A549 (cell line): ENCODE results near the gene ACTN2. TPM values are rescaled to one million over a fixed set of nuclear protein-coding genes. Genes with fewer than 3 reads are reported as not detected.

Source experiments
- ATAC-seq, 2 experiments: fragments of 200-7000 bp in 1 of 2; fragments of >200 bp in 1 of 2; cut with Nextera tagmentation in 1 of 2; cut with Tn5 transposase in 1 of 2; 3 replicates each; pipeline versions ENCODE4 v1.8.0 to v1.9.1; 2018 to 2020; ENCODE audit warnings: mild to moderate bottlenecking in 1 of 2, moderate library complexity in 1 of 2
- CTCF ChIA-PET: fragments of 300-600 bp; sonication (Branson Sonifier 250); formaldehyde crosslinking; extraction: SDS; loops from one replicate; lab custom pipeline; 2021; ENCODE audit warnings: antibody characterized with exemption, inconsistent platforms; lab: Yijun Ruan, JAX
- POLR2A ChIA-PET: fragments of 350-600 bp; formaldehyde crosslinking; extraction: SDS; loops from one replicate; lab custom pipeline; 2021; ENCODE audit warnings: antibody characterized with exemption, inconsistent platforms; lab: Yijun Ruan, JAX
- DNase-seq, 2 experiments: peaks; one replicate each; pipeline versions ENCODE4 v3.0.0 to v3.0.0-alpha.2; 2011 to 2016; ENCODE audit warnings: low read depth in 1 of 2, low spot score in 1 of 2
- FAIRE-seq: peaks from 2 replicates; lab custom pipeline; 2011; peaks lifted over from hg19 to GRCh38; lab: Jason Lieb, UNC
- H3K27ac ChIP-seq, 2 experiments: fragments of >200 bp; sonication (Bioruptor Twin); formaldehyde crosslinking; 3 replicates each; pipeline ENCODE4 v1.5.1; 2016 to 2017
- H3K4me1 ChIP-seq: fragments of >200 bp; sonication (Bioruptor Twin); formaldehyde crosslinking; 3 replicates; pipeline ENCODE4 v1.6.1; 2016
- H3K4me2 ChIP-seq: fragments of >200 bp; sonication (Bioruptor Twin); formaldehyde crosslinking; 3 replicates; pipeline ENCODE4 v1.6.1; 2016
- H3K4me3 ChIP-seq: fragments of >200 bp; sonication (Bioruptor Twin); formaldehyde crosslinking; 3 replicates; pipeline ENCODE4 v1.5.1; 2016
- H3K9me3 ChIP-seq: fragments of >200 bp; sonication (Bioruptor Twin); formaldehyde crosslinking; 3 replicates; pipeline ENCODE4 v1.6.1; 2016
- ATOH8 ChIP-seq: fragments of 250-450 bp; sonication (Bioruptor Pico); IDR thresholded peaks from 2 replicates; pipeline ENCODE4 v1.5.0; 2020; ENCODE audit warnings: low read depth, mild to moderate bottlenecking, moderate library complexity
- BHLHE40 ChIP-seq: IDR thresholded peaks from 2 replicates; pipeline ENCODE4 v1.6.1; 2012; ENCODE audit warnings: low read depth, low read length, inconsistent platforms
- CHD4 ChIP-seq: fragments of 200-600 bp; sonication (generic); IDR thresholded peaks from 2 replicates; pipeline ENCODE4 v1.6.1; 2016; ENCODE audit warnings: antibody characterized with exemption, mild to moderate bottlenecking, borderline replicate concordance
- EHMT2 ChIP-seq: fragments of 200-600 bp; sonication (generic); IDR thresholded peaks from 2 replicates; pipeline ENCODE4 v1.6.1; 2016; ENCODE audit warnings: antibody characterized with exemption, low read depth, mild to moderate bottlenecking, moderate library complexity
- FOSB ChIP-seq: fragments of 250-450 bp; sonication (Bioruptor Pico); IDR thresholded peaks from 2 replicates; pipeline ENCODE4 v1.5.0; 2020; ENCODE audit warnings: mild to moderate bottlenecking, moderate library complexity
- FOSL2 ChIP-seq, 2 experiments: fragments of 450-650 bp in 1 of 2; fragments of >200 bp in 1 of 2; sonication (Bioruptor Twin) in 1 of 2; formaldehyde crosslinking; IDR thresholded peaks; 2 replicates each; pipeline versions ENCODE4 v1.5.0 to v1.6.1; 2016 to 2020; ENCODE audit warnings: mild to moderate bottlenecking in 1 of 2, moderate library complexity in 1 of 2
- GATA3 ChIP-seq: IDR thresholded peaks from 2 replicates; pipeline ENCODE4 v1.6.1; 2012; ENCODE audit warnings: borderline replicate concordance
- HDAC2 ChIP-seq: fragments of 200-600 bp; sonication (generic); IDR thresholded peaks from 2 replicates; pipeline ENCODE4 v1.6.1; 2016
- HEYL ChIP-seq: fragments of 250-450 bp; sonication (Bioruptor Pico); IDR thresholded peaks from 2 replicates; pipeline ENCODE4 v1.8.0; 2021; ENCODE audit warnings: mild to moderate bottlenecking, moderate library complexity
- HOXA7 ChIP-seq: fragments of 250-450 bp; sonication (Bioruptor Pico); IDR thresholded peaks from 2 replicates; pipeline ENCODE4 v1.5.0; 2020; ENCODE audit warnings: mild to moderate bottlenecking, moderate library complexity
- HOXB5 ChIP-seq: fragments of 250-450 bp; sonication (Bioruptor Pico); IDR thresholded peaks from 2 replicates; pipeline ENCODE4 v1.5.0; 2020; ENCODE audit warnings: mild to moderate bottlenecking, moderate library complexity
- JUN ChIP-seq, 2 experiments: fragments of >200 bp; sonication (Bioruptor Twin); formaldehyde crosslinking; IDR thresholded peaks; 2 replicates in 1 of 2; 3 replicates in 1 of 2; pipeline ENCODE4 v1.6.1; 2016 to 2017
- NFE2L2 ChIP-seq: fragments of 150-350 bp; conservative IDR thresholded peaks from 2 replicates; pipeline ENCODE4 v1.6.1; 2014; ENCODE audit warnings: low read length
- PHF8 ChIP-seq: fragments of 200-600 bp; sonication (generic); IDR thresholded peaks from 2 replicates; pipeline ENCODE4 v1.6.1; 2016; ENCODE audit warnings: low read depth, mild to moderate bottlenecking, antibody characterized with exemption, moderate library complexity, borderline replicate concordance
- REST ChIP-seq: fragments of 200-600 bp; sonication (generic); IDR thresholded peaks from 2 replicates; pipeline ENCODE4 v1.6.1; 2016; ENCODE audit warnings: antibody characterized with exemption, mild to moderate bottlenecking, moderate library complexity
- SREBF2 ChIP-seq: fragments of 450-650 bp; IDR thresholded peaks from 2 replicates; pipeline ENCODE4 v1.6.1; 2014; ENCODE audit warnings: mild to moderate bottlenecking, moderate library complexity
- ZSCAN20 ChIP-seq: fragments of 250-450 bp; sonication (Bioruptor Pico); IDR thresholded peaks from 2 replicates; pipeline ENCODE4 v1.8.0; 2022; ENCODE audit warnings: mild to moderate bottlenecking, moderate library complexity
- WGBS: methylation state at CpG from one replicate; pipeline ENCODE4 v1.1.6; 2017; ENCODE audit errors: missing lambda C conversion rate; 5-methylcytosine and 5-hydroxymethylcytosine counted together
- polyA plus RNA-seq, 4 experiments: library from polyadenylated mRNA; depleted of rRNA in 3 of 4; stranded (reverse); fragments of >200 nt; fragmentation: RNase III in 1 of 4; extraction: RNeasy Plus Mini Kit Qiagen cat#74134 plus additional on column Dnase treatment in 1 of 4; gene quantifications; 2 replicates in 3 of 4; 3 replicates in 1 of 4; pipeline ENCODE4 v1.2.3, GENCODE V29; 2011 to 2017
- TF ChIP-seq, protein P1 (sequence below): fragments of >200 bp; sonication (Bioruptor Twin); formaldehyde crosslinking; IDR thresholded peaks from 3 replicates; pipeline ENCODE4 v1.6.1; 2016

Gene ACTN2
- polyA plus RNA-seq, 2 of the 4 experiments (the other 2 are of a cell fraction): not detected

DNA sequence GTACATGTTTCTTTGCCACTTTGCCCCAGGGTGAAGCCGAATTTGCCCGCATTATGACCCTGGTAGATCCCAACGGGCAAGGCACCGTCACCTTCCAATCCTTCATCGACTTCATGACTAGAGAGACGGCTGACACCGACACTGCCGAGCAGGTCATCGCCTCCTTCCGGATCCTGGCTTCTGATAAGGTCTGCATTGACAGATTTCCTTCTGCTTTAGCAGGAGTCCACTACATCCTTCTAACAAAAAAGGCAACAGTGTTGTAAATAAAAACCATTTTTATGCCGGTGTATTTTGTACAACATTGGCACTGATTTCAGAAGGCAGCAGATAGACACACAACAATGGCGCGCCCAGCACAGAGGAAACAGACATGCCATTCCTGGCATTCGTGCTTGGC is 74.7 kb downstream of the ACTN2 start (continued):
- no peak for TF ChIP-seq ATOH8 (CRISPR knock-in tag)

DNA sequence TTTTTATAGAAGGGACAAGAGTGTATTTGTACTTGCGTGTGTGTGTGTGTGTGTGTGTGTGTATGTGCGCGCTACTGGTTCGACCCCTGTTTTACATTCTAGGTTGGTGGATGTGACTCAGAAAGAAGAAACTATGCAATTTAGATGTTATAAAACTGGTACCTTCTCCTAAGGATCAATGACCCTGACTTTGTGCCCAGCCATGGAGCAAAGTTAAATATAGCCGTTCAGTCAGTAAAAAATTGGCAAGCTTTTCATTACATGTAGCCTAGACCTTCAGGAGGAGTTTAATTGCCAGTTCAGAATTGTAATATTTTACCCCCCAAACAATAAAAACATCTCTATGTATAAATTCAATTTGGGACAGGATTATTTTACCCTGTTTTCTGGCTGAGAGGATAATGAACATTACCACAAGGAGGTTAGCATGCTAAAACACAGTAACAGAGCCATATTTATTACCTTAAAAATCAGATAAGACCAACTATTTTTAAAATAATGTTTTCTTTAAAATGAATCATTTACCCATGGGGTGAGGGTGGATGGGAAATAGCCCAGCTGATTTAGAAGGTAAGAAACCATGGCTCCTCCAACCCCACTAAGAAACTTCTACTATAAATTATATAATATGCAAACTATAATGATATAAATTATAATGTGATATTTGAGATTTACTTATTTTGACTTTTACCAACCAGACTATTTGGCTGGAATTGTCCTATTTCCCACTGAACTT is 75.3 kb downstream of the ACTN2 start:
- Histone ChIP-seq H3K9me3 (no peaks in the 10 kb centered on the region), H3K4me3 (no peak overlapping the region), H3K4me2 (no peak overlapping the region), H3K27ac (no peak overlapping the region), H3K4me1 (no peaks in the 10 kb centered on the region)
- ChIA-PET CTCF (interaction anchor here (1.0 kb wide), 1 partner anchor 8 kb away, joined by 3 read pairs; no protein-coding TSS in a partner anchor), POLR2A (no interaction called here)
- WGBS: 73% methylated on average over 5 of the region's 5 CpGs
- DNase-seq (no peak), FAIRE-seq (no peak), ATAC-seq (no peak)
- TF ChIP-seq JUN (IDR thresholded peaks at IDR 0.05): no peak
- no peak for TF ChIP-seq HOXB5 (CRISPR knock-in tag)
- no peak for TF ChIP-seq CHD4
- TF ChIP-seq REST: no peak
- no peak for TF ChIP-seq HOXA7 (CRISPR knock-in tag)
- TF ChIP-seq, protein P1, sequence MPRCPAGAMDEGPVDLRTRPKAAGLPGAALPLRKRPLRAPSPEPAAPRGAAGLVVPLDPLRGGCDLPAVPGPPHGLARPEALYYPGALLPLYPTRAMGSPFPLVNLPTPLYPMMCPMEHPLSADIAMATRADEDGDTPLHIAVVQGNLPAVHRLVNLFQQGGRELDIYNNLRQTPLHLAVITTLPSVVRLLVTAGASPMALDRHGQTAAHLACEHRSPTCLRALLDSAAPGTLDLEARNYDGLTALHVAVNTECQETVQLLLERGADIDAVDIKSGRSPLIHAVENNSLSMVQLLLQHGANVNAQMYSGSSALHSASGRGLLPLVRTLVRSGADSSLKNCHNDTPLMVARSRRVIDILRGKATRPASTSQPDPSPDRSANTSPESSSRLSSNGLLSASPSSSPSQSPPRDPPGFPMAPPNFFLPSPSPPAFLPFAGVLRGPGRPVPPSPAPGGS: no peak
- no peak for TF ChIP-seq SREBF2
- no peak for TF ChIP-seq HDAC2
- TF ChIP-seq FOSB (CRISPR knock-in tag): no peak
- TF ChIP-seq ZSCAN20 (CRISPR knock-in tag): no peak
- no peak for TF ChIP-seq EHMT2
- no peak for TF ChIP-seq HEYL
- no peak for TF ChIP-seq FOSL2 (IDR thresholded peaks at IDR 0.05)
- no peak for TF ChIP-seq FOSL2 (CRISPR knock-in tag; IDR thresholded peaks at IDR 0.05)
- no peak for TF ChIP-seq GATA3
- no peak for TF ChIP-seq NFE2L2
- TF ChIP-seq ATOH8 (CRISPR knock-in tag): no peak
- TF ChIP-seq BHLHE40: no peak
- TF ChIP-seq PHF8: no peak
